ENCODE measurements around the gene CD9.

GRCh38 chr12:6219980-6220379, 19.8 kb downstream of the CD9 start:
- TF ChIP-seq, protein P1, sequence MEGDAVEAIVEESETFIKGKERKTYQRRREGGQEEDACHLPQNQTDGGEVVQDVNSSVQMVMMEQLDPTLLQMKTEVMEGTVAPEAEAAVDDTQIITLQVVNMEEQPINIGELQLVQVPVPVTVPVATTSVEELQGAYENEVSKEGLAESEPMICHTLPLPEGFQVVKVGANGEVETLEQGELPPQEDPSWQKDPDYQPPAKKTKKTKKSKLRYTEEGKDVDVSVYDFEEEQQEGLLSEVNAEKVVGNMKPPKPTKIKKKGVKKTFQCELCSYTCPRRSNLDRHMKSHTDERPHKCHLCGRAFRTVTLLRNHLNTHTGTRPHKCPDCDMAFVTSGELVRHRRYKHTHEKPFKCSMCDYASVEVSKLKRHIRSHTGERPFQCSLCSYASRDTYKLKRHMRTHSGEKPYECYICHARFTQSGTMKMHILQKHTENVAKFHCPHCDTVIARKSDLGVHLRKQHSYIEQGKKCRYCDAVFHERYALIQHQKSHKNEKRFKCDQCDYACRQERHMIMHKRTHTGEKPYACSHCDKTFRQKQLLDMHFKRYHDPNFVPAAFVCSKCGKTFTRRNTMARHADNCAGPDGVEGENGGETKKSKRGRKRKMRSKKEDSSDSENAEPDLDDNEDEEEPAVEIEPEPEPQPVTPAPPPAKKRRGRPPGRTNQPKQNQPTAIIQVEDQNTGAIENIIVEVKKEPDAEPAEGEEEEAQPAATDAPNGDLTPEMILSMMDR (conservative IDR thresholded peaks at IDR 0.05), result no peak
- TF ChIP-seq ZFX (IDR thresholded peaks at IDR 0.05), result no peak
